ENCODE results near the gene NAB2.
A peak's percentile ranks its signal among the peaks of the same experiment; 100 is the strongest.
"Not testable (repeated sequence)": the region's sequence is repeated elsewhere in the genome, so short reads cannot be mapped to it uniquely, and the experiment has no call there.

Gene NAB2

GRCh38 chr12:57072661-57073060 lies 16.3 kb upstream of the NAB2 start:
- no peak for DNase-seq

DNA sequence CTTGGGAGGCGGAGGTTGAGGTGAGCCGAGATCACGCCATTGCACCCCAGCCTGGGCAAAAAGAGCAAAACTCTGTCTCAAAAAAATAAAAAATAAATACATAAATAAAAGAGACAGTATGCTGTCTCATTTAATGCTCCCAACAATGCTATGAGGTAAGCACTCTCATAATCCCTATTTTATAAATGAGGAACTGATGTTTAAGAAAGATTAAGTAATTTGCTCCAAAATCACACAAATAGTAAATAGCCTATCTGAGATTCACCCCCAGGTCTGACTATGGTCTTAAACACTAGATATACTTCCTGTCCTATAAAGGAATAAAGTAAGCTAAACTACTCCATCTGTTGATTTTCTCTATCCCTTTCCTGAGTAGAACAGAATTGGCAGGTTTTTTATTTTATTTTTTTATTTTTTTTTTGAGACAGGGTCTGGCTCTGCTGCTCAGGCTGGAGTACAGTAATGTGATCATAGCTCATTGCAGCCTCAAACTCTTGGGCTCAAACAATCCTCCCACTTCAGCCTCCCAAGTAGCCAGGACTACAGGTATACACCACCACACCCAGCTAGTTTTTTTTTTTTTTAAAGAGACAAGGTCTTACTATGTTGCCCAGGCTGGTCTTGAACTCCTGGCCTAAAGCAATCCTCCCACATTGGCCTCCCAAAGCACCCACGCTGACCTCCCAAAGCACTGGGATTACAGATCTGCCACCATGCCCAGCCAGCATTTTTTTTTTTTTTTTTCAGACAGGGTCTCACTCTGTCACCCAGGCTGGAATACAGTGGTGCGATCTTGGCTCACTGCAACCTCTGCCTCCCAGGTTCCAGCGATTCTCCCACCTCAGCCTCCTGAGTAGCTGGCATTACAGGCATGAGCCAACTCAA lies 15.1 kb upstream of the NAB2 start:
- DNase-seq, result not testable (repeated sequence)

DNA sequence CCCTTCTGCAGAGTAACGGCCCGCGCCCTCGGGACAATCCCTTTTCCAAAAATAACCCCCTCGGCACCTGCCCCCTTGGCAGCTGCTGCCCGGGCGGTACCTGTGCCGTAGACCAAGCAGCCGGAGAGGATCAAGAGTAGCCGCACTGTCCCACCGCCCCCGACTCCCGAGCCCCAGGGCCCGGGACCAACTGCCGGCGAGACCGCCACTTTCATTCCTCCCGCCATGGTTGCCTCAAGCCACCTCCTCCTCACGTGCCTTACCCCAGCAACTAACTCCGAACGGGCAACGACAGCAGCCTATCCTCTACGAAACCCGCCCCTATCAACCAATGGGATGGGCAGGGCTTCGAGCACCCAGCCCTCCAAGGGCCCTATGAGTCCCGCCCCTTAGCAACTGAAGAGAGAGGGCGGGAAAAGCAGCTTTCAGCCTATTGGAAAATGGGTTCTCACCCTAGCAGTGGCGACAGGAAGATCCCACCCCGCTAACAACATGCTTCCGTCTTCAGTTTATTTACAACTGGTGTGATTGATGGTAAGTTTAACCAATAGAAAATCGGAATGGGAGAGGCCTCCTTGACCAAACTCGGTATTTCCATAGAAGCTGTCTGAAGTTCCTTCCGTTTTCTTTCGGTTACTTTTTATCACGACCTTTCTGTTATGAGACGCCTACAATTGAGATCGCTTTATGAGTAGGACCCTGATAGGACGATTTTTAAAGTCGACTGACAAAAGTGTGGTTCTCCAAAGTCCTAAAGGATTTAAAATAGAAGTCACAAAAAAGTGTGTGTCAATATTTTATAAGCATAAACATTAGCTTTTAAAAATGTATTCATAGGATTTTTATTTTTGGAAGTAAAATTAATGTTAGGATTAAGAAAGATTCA lies 10.2 kb upstream of the NAB2 start, which contains the start of gene NEMP1:
NEMP1 (minus strand) TSS at position 273 of the 886 bp plus-strand sequence; CDS start at position 227, 46 bp downstream.
- DNase-seq, result peak; percentile 95

GRCh38 chr12:57079821-57080220 lies 9.1 kb upstream of the NAB2 start:
- no peak for DNase-seq

- DNase-seq, result no peak
These were observed 8.1 kb upstream of the NAB2 start for GRCh38 chr12:57080855-57081254.

- DNase-seq, result peak; percentile 14
These were observed 2.9 kb upstream of the NAB2 start for GRCh38 chr12:57085999-57086492.

DNA sequence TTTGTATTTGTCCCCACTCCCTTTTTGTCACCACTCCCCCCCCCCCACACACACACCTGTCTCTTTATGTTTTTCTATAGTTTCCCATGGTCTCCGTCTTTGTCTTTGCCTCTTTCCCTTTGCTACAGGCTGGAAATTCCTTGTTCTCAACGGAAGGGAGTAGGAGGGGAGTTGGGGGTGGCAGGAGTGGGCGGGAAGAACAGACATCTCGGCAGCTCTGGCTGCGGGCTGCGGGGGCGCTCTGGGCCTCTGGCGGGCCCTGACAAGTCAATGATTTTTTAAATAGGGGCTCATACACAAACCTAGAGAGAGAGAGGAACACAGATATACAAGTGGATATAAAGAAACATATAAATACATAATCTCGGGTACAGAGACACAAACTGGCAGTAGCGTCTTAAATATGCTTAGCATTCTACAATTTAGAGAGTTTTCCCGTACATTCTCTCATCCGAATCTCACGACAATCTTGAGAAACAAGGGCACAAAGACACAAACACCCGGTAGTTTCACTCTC lies 2.4 kb upstream of the NAB2 start:
- peak; percentile 63 for DNase-seq

DNA sequence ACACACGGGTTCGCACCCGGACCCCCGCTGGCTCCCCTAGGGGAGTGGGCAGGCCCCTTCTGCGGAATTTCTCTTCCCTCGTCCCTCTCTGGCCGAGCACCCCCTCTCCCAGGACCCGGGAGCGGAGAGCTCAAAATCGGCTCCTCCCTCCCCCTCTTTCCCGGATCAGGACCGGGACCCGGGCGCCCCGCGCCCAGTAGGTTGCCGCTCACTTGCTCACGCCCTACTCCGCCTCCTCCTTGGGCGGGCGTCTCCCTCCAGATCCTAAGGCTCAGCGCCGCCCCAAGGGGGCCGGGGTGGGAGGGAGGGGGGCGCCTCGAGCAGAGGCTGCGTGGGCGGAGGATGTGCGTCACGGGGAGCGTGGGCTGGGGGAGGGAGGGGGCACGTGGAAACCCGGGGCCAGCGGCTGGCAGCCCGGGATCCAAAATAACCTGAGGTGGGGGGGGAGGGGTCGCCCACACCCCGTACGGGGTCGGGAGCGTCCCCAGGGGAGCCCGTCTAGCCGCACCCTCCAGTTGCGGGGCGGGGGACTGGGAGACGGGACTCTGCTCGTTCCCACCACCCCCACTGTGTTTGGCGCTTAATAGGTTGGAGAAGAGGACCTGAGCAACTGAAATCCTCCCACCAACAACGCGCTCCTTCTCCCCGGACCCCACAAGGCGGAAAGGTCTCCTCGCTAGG lies 1.8 kb upstream of the NAB2 start:
- DNase-seq, result peak; percentile 32

- DNase-seq, result peak; percentile 87
These were observed 1.1 kb upstream of the NAB2 start for GRCh38 chr12:57087691-57088353.

- peak; percentile 54 for DNase-seq
These were observed 644 bp downstream of the NAB2 start for GRCh38 chr12:57089271-57090245.

GRCh38 chr12:57090490-57090889 lies 1.6 kb downstream of the NAB2 start:
- DNase-seq, result no peak

- no peak for DNase-seq
These were observed 2.2 kb downstream of the NAB2 start for GRCh38 chr12:57090924-57091637.

DNA sequence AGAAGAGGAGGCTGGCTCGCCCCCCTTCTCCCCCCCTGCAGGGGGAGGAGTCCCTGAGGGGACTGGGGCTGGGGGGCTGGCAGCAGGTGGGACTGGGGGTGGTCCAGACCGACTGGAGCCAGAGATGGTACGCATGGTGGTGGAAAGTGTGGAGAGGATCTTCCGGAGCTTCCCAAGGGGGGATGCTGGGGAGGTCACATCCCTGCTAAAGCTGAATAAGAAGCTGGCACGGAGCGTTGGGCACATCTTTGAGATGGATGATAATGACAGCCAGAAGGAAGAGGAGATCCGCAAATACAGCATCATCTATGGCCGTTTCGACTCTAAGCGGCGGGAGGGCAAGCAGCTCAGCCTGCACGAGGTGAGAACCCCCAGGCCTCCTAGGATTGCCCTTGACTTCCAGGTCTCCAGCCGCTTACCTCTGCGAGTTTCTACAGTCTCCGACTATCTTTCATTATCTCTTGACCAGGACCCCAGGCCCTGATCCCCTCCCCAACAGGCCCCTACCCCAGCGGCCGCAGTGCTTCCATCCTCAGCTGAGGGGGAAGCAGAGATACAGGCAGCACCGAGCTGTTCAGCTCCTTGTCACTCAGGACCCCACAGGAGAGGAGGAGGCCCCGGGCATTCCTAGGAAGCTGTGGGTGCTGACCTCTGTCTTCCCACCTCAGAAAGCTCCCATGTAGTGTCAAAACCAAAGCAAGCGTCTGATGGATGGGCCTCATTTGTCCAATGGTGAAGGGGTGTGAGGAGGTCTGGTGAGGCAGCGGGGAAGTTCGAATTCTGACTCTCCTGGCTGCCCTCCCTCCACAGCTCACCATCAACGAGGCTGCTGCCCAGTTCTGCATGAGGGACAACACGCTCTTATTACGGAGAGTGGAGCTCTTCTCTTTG lies 3.0 kb downstream of the NAB2 start:
- no peak for DNase-seq

- DNase-seq, result no peak
These were observed 3.6 kb downstream of the NAB2 start for GRCh38 chr12:57092529-57092862.

- DNase-seq, result no peak
These were observed 4.0 kb downstream of the NAB2 start for GRCh38 chr12:57092876-57093414.

DNA sequence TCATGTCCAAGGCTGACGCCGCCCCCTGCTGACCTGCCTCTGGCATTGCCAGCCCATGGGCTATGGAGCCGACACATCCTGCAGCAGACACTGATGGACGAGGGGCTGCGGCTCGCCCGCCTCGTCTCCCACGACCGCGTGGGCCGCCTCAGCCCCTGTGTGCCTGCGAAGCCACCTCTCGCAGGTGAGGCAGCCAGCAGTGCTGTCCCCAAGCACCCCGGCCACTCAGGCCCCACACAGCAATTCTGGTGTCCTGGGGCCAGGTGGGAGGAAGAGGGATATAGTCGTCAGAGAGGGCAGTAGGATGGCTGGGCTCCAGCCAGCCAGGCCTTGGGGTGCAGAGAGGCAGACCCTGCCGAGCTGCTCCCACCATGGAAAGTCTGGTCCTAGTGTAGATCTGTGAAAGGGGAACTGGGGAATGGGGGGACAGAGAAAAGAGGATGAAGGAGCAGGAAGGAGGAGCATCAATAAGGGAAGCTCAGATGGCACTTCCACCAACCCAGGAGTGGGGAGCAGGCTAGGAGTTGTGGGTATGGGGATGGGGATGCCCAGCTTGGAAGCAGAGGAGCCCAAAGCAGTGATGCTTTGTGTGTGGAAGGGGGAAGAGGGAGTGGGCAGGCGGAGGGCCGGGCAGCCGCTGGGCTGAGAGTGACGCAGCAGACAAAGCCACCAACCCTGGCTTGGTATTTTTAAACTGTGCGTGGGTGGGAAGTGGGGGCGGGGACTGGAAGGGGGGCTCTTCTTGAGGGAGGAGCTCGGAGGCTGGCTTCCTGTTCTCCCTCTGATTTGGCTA lies 4.7 kb downstream of the NAB2 start:
- DNase-seq, result peak; percentile 49

- DNase-seq, result no peak
These were observed 5.6 kb downstream of the NAB2 start for GRCh38 chr12:57094208-57095160.
